ENCODE data around the gene BCL2L14.

- no peak for TF ChIP-seq CTCF (IDR thresholded peaks at IDR 0.05; ENCODE audit: insufficient read depth, low read length)
- TF ChIP-seq POLR2AphosphoS5 (IDR thresholded peaks at IDR 0.05; ENCODE audit: low read depth), result no peak
- no peak for TF ChIP-seq REST (IDR thresholded peaks at IDR 0.05; ENCODE audit: insufficient replicate concordance, low read depth)
- no peak for TF ChIP-seq GABPA (IDR thresholded peaks at IDR 0.05; ENCODE audit: low read depth)
- no peak for TF ChIP-seq SPI1 (IDR thresholded peaks at IDR 0.05; ENCODE audit: borderline replicate concordance, low read depth)
Observed at GRCh38 chr12:12088761-12089160, 18.0 kb downstream of the BCL2L14 start.
